A549 (cell line): ENCODE measurements around the gene COQ5.

Source experiments
- MAX ChIP-seq: IDR thresholded peaks from 2 replicates; pipeline ENCODE4 v1.6.1; 2012
- USF2 ChIP-seq: fragments of 450-650 bp; IDR thresholded peaks from 2 replicates; pipeline ENCODE4 v1.6.1; 2014; ENCODE audit warnings: antibody characterized with exemption
- ZFP36 ChIP-seq: fragments of 450-650 bp; IDR thresholded peaks from 2 replicates; pipeline ENCODE4 v1.6.1; 2014; ENCODE audit warnings: borderline replicate concordance; ENCODE audit not compliant: partially characterized antibody
- TF ChIP-seq, protein P1 (sequence below): fragments of >200 bp; sonication (Bioruptor Twin); formaldehyde crosslinking; IDR thresholded peaks from 3 replicates; pipeline ENCODE4 v1.5.1; 2016

GRCh38 chr12:120453977-120454376, 75.0 kb downstream of the COQ5 start:
- TF ChIP-seq, protein P1, sequence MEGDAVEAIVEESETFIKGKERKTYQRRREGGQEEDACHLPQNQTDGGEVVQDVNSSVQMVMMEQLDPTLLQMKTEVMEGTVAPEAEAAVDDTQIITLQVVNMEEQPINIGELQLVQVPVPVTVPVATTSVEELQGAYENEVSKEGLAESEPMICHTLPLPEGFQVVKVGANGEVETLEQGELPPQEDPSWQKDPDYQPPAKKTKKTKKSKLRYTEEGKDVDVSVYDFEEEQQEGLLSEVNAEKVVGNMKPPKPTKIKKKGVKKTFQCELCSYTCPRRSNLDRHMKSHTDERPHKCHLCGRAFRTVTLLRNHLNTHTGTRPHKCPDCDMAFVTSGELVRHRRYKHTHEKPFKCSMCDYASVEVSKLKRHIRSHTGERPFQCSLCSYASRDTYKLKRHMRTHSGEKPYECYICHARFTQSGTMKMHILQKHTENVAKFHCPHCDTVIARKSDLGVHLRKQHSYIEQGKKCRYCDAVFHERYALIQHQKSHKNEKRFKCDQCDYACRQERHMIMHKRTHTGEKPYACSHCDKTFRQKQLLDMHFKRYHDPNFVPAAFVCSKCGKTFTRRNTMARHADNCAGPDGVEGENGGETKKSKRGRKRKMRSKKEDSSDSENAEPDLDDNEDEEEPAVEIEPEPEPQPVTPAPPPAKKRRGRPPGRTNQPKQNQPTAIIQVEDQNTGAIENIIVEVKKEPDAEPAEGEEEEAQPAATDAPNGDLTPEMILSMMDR = peak; percentile 48
- TF ChIP-seq USF2 = no peak
- TF ChIP-seq ZFP36 = no peak
- TF ChIP-seq MAX = no peak
